Measurements from ENCODE around the gene SLC43A2.
A peak's percentile ranks its signal among the peaks of the same experiment; 100 is the strongest.

The SLC43A2 gene

GRCh38 chr17:1592751-1593629 lies 35.6 kb downstream of the SLC43A2 start:
- Histone ChIP-seq H3K36me3 (replicated peaks in 1 of 2; ENCODE audit: control insufficient read depth in 2 of 2, insufficient read depth in 2 of 2, low read length in 2 of 2) (peaks cover 2 to 66% of the 10 kb centered on the region in 2 donors), H2BK15ac (ENCODE audit: low read length) (no peak overlapping the region), H4K91ac (ENCODE audit: low read depth, low read length, poor library complexity) (no peak overlapping the region), H3K4me1 (ENCODE audit: control insufficient read depth in 2 of 2, insufficient read depth in 1 of 2, low read depth in 1 of 2, low read length in 2 of 2) (no peaks in the 10 kb centered on the region), H2AFZ (ENCODE audit: low read length) (no peak overlapping the region), H3K27me3 (ENCODE audit: control insufficient read depth in 3 of 3, insufficient read depth in 3 of 3, low read depth in 1 of 3, low read length in 3 of 3) (no peaks in the 10 kb centered on the region), H3K23ac (ENCODE audit: low read depth, low read length, poor library complexity) (no peak overlapping the region), H3K18ac (ENCODE audit: low read length) (peak overlapping the region; percentile 8), H2BK12ac (ENCODE audit: low read length) (no peak overlapping the region), H3K4me2 (ENCODE audit: insufficient read depth, low read length, poor library complexity, severe bottlenecking) (no peak overlapping the region), H4K8ac (ENCODE audit: low read depth, low read length) (no peak overlapping the region), H3K9me3 (replicated peaks in 1 of 2; ENCODE audit: control insufficient read depth in 2 of 2, insufficient read depth in 1 of 2, low read depth in 1 of 2, low read length in 2 of 2) (no peaks in the 10 kb centered on the region), H3K79me1 (ENCODE audit: low read depth, low read length) (no peaks in the 10 kb centered on the region), H3K9ac (ENCODE audit: low read depth, low read length, poor library complexity) (peak overlapping the region; percentile 22), H3K4ac (ENCODE audit: low read length) (no peak overlapping the region), H3K27ac (replicated peaks; ENCODE audit: low read length) (no peak overlapping the region), H2BK120ac (ENCODE audit: low read depth, low read length) (no peak overlapping the region), H2AK5ac (ENCODE audit: low read depth, low read length) (no peak overlapping the region), H3K14ac (ENCODE audit: low read length) (no peak overlapping the region), H3K4me3 (ENCODE audit: low read length in 2 of 2) (no peak overlapping the region), H2BK5ac (ENCODE audit: low read length) (no peak overlapping the region)
- no peak for DNase-seq (ENCODE audit: low spot score)
- no CpG with 5 or more reads among the region's 25 CpGs for WGBS, 2 donors (ENCODE audit: extremely low coverage in 2 of 2, insufficient read length in 2 of 2, insufficient replicate concordance in 1 of 2)

GRCh38 chr17:1591474-1592090 lies 37.1 kb downstream of the SLC43A2 start:
- Histone ChIP-seq H2BK15ac (ENCODE audit: low read length) (no peak overlapping the region), H3K14ac (ENCODE audit: low read length) (no peak overlapping the region), H3K23ac (ENCODE audit: low read depth, low read length, poor library complexity) (no peak overlapping the region), H3K4me2 (ENCODE audit: insufficient read depth, low read length, poor library complexity, severe bottlenecking) (no peak overlapping the region), H2AK5ac (ENCODE audit: low read depth, low read length) (no peak overlapping the region), H4K91ac (ENCODE audit: low read depth, low read length, poor library complexity) (no peak overlapping the region), H3K4me3 (ENCODE audit: low read length in 2 of 2) (no peak overlapping the region), H4K8ac (ENCODE audit: low read depth, low read length) (no peak overlapping the region), H2BK12ac (ENCODE audit: low read length) (no peak overlapping the region), H2BK120ac (ENCODE audit: low read depth, low read length) (no peak overlapping the region), H2BK5ac (ENCODE audit: low read length) (no peak overlapping the region), H3K4me1 (ENCODE audit: control insufficient read depth in 2 of 2, insufficient read depth in 1 of 2, low read depth in 1 of 2, low read length in 2 of 2) (peaks cover 0 to 5% of the 10 kb centered on the region in 2 donors), H3K4ac (ENCODE audit: low read length) (no peak overlapping the region), H3K9ac (ENCODE audit: low read depth, low read length, poor library complexity) (no peak overlapping the region), H2AFZ (ENCODE audit: low read length) (no peak overlapping the region), H3K36me3 (replicated peaks in 1 of 2; ENCODE audit: control insufficient read depth in 2 of 2, insufficient read depth in 2 of 2, low read length in 2 of 2) (peaks cover 2 to 72% of the 10 kb centered on the region in 2 donors), H3K27ac (replicated peaks; ENCODE audit: low read length) (no peak overlapping the region), H3K9me3 (replicated peaks in 1 of 2; ENCODE audit: control insufficient read depth in 2 of 2, insufficient read depth in 1 of 2, low read depth in 1 of 2, low read length in 2 of 2) (no peaks in the 10 kb centered on the region), H3K27me3 (ENCODE audit: control insufficient read depth in 3 of 3, insufficient read depth in 3 of 3, low read depth in 1 of 3, low read length in 3 of 3) (no peaks in the 10 kb centered on the region), H3K18ac (ENCODE audit: low read length) (peak overlapping the region; percentile 57), H3K79me1 (ENCODE audit: low read depth, low read length) (no peaks in the 10 kb centered on the region)
- WGBS, 2 donors (ENCODE audit: extremely low coverage in 2 of 2, insufficient read length in 2 of 2, insufficient replicate concordance in 1 of 2): no CpG with 5 or more reads among the region's 40 CpGs
- no peak for DNase-seq (ENCODE audit: low spot score)

GRCh38 chr17:1590747-1591473 lies 37.7 kb downstream of the SLC43A2 start:
- no peaks in the 10 kb centered on the region for H3K27me3 ChIP-seq (ENCODE audit: control insufficient read depth in 3 of 3, insufficient read depth in 3 of 3, low read depth in 1 of 3, low read length in 3 of 3)
- peaks cover 0 to 7% of the 10 kb centered on the region in 2 donors for H3K4me1 ChIP-seq (ENCODE audit: control insufficient read depth in 2 of 2, insufficient read depth in 1 of 2, low read depth in 1 of 2, low read length in 2 of 2)
- H3K14ac ChIP-seq (ENCODE audit: low read length): peak overlapping the region; percentile 8
- H2AFZ ChIP-seq (ENCODE audit: low read length): no peak overlapping the region
- no peak overlapping the region for H3K4ac ChIP-seq (ENCODE audit: low read length)
- H3K9me3 ChIP-seq (replicated peaks in 1 of 2; ENCODE audit: control insufficient read depth in 2 of 2, insufficient read depth in 1 of 2, low read depth in 1 of 2, low read length in 2 of 2): no peaks in the 10 kb centered on the region
- H3K9ac ChIP-seq (ENCODE audit: low read depth, low read length, poor library complexity): no peak overlapping the region
- H2AK5ac ChIP-seq (ENCODE audit: low read depth, low read length): no peak overlapping the region
- peak overlapping the region; percentile 41 for H2BK12ac ChIP-seq (ENCODE audit: low read length)
- no peak overlapping the region for H2BK15ac ChIP-seq (ENCODE audit: low read length)
- no peak overlapping the region for H3K27ac ChIP-seq (replicated peaks; ENCODE audit: low read length)
- H3K4me3 ChIP-seq (ENCODE audit: low read length in 2 of 2): no peak overlapping the region
- H3K36me3 ChIP-seq (replicated peaks in 1 of 2; ENCODE audit: control insufficient read depth in 2 of 2, insufficient read depth in 2 of 2, low read length in 2 of 2): peaks cover 2 to 75% of the 10 kb centered on the region in 2 donors
- H3K4me2 ChIP-seq (ENCODE audit: insufficient read depth, low read length, poor library complexity, severe bottlenecking): no peak overlapping the region
- H3K79me1 ChIP-seq (ENCODE audit: low read depth, low read length): no peaks in the 10 kb centered on the region
- H3K23ac ChIP-seq (ENCODE audit: low read depth, low read length, poor library complexity): peak overlapping the region; percentile 55
- no peak for DNase-seq (ENCODE audit: low spot score)
- no peak overlapping the region for H4K8ac ChIP-seq (ENCODE audit: low read depth, low read length)
- peak overlapping the region; percentile 66 for H2BK5ac ChIP-seq (ENCODE audit: low read length)
- no peak overlapping the region for H4K91ac ChIP-seq (ENCODE audit: low read depth, low read length, poor library complexity)
- H2BK120ac ChIP-seq (ENCODE audit: low read depth, low read length): no peak overlapping the region
- WGBS, 2 donors (ENCODE audit: extremely low coverage in 2 of 2, insufficient read length in 2 of 2, insufficient replicate concordance in 1 of 2): no CpG with 5 or more reads among the region's 38 CpGs
- H3K18ac ChIP-seq (ENCODE audit: low read length): no peak overlapping the region
